HepG2 (cell line): Measurements from ENCODE around the gene SIK3. TPM values are rescaled to one million over a fixed set of nuclear protein-coding genes. Genes with fewer than 3 reads are reported as not detected.

Experiments
- ATAC-seq: fragments of 200-7000 bp; cut with Tn5 transposase; 3 replicates; pipeline ENCODE4 v1.9.1; 2020; ENCODE audit warnings: mild to moderate bottlenecking, moderate library complexity
- BruUV-seq: library from RNA; stranded (reverse); fragments of 400-500 nt; replicated peaks from 2 replicates; lab custom pipeline; 2021; lab: Mats Ljungman, UMichigan
- CTCF ChIA-PET: fragments of 300-600 bp; formaldehyde crosslinking; extraction: SDS; loops from one replicate; lab custom pipeline; 2021; ENCODE audit warnings: low total read pairs, inconsistent platforms, low intra/inter-chr PET ratio; lab: Yijun Ruan, JAX
- POLR2A ChIA-PET: fragments of 350-600 bp; sonication (Branson Sonifier 250); formaldehyde crosslinking; loops from one replicate; lab custom pipeline; 2020; ENCODE audit warnings: antibody characterized with exemption, inconsistent platforms; lab: Yijun Ruan, JAX
- DNase-seq: peaks from one replicate; pipeline ENCODE4 v3.0.0-alpha.2; 2015; ENCODE audit warnings: low spot score
- FAIRE-seq: peaks from 3 replicates; lab custom pipeline; 2011; peaks lifted over from hg19 to GRCh38; lab: Jason Lieb, UNC
- H2AFZ ChIP-seq: one replicate; pipeline ENCODE4 v1.6.1; 2011; ENCODE audit warnings: low read length, inconsistent platforms
- H3K27ac ChIP-seq: fragments of 300-600 bp; 3 replicates; pipeline ENCODE4 v1.8.0; 2011; ENCODE audit warnings: mixed run types, mild to moderate bottlenecking, mixed read lengths, low read length, inconsistent platforms; ENCODE audit not compliant: insufficient read depth; ENCODE audit errors: extremely low read length
- H3K27me3 ChIP-seq, 2 experiments: fragments of 200-600 bp in 1 of 2; 2 replicates in 1 of 2; 3 replicates in 1 of 2; pipeline versions ENCODE4 v1.6.0 to v1.8.0; 2011; ENCODE audit warnings: low read length in 2 of 2, mild to moderate bottlenecking in 2 of 2, moderate library complexity in 2 of 2, inconsistent platforms in 1 of 2; ENCODE audit not compliant: insufficient read depth in 2 of 2, control insufficient read depth in 1 of 2
- H3K36me3 ChIP-seq, 2 experiments: fragments of 200-600 bp in 1 of 2; replicated peaks in 1 of 2; 2 replicates in 1 of 2; 3 replicates in 1 of 2; pipeline versions ENCODE4 v1.5.1 to v1.8.0; 2011; ENCODE audit warnings: low read length in 2 of 2, inconsistent platforms in 1 of 2; ENCODE audit not compliant: insufficient read depth in 2 of 2, control insufficient read depth in 1 of 2
- H3K4me1 ChIP-seq: 2 replicates; pipeline ENCODE4 v1.5.1; 2012; ENCODE audit warnings: low read length, inconsistent platforms; ENCODE audit not compliant: insufficient read depth
- H3K4me2 ChIP-seq: 2 replicates; pipeline ENCODE4 v1.6.0; 2011; ENCODE audit warnings: low read depth, low read length, inconsistent platforms
- H3K4me3 ChIP-seq, 3 experiments: fragments of 200-600 bp in 1 of 3; sonication (generic), shearing (Covaris generic) in 1 of 3; replicated peaks in 1 of 3; 2 replicates each; pipeline ENCODE4 v1.5.1; 2011 to 2016; ENCODE audit warnings: low read length in 3 of 3, inconsistent platforms in 2 of 3, low read depth in 2 of 3, mild to moderate bottlenecking in 2 of 3, control low read depth in 1 of 3, mixed read lengths in 1 of 3; ENCODE audit not compliant: insufficient read depth in 1 of 3
- H3K79me2 ChIP-seq: one replicate; pipeline ENCODE4 v1.6.1; 2011; ENCODE audit warnings: low read length, inconsistent platforms; ENCODE audit not compliant: insufficient read depth
- H3K9ac ChIP-seq: 2 replicates; pipeline ENCODE4 v1.6.0; 2011; ENCODE audit warnings: mild to moderate bottlenecking, low read depth, low read length, inconsistent platforms; ENCODE audit not compliant: insufficient read depth
- H3K9me3 ChIP-seq: 2 replicates; pipeline ENCODE4 v1.5.1; 2012; ENCODE audit warnings: mild to moderate bottlenecking, low read length
- H4K20me1 ChIP-seq: 2 replicates; pipeline ENCODE4 v1.6.0; 2011; ENCODE audit warnings: inconsistent platforms, mild to moderate bottlenecking, low read length, moderate library complexity; ENCODE audit not compliant: insufficient read depth
- HMG20B ChIP-seq: conservative IDR thresholded peaks from 2 replicates; pipeline ENCODE4 v1.6.1; 2016; ENCODE audit warnings: missing genetic modification reagents, missing compliant biosample characterization
- HNRNPUL1 ChIP-seq: fragments of 200-400 bp; formaldehyde crosslinking; IDR thresholded peaks from 2 replicates; pipeline ENCODE4 v1.6.1; 2017; ENCODE audit warnings: low read depth, mild to moderate bottlenecking, low read length, moderate library complexity
- KDM3A ChIP-seq: IDR thresholded peaks from 2 replicates; pipeline ENCODE4 v1.6.1; 2018; ENCODE audit warnings: low read depth, missing compliant biosample characterization
- KDM4B ChIP-seq: sonication (generic); formaldehyde crosslinking; IDR thresholded peaks from 2 replicates; pipeline ENCODE4 v1.4.0; 2020; ENCODE audit warnings: missing genetic modification reagents
- MAZ ChIP-seq, 2 experiments: sonication (generic) in 1 of 2; formaldehyde crosslinking in 1 of 2; IDR thresholded peaks; 2 replicates each; pipeline versions ENCODE4 v1.5.0 to v1.6.1; 2012 to 2020; ENCODE audit warnings: low read depth in 2 of 2, mild to moderate bottlenecking in 2 of 2, borderline replicate concordance in 1 of 2, improper control_type of control experiment in 1 of 2, low read length in 1 of 2, missing genetic modification reagents in 1 of 2, moderate library complexity in 1 of 2
- RFXANK ChIP-seq: IDR thresholded peaks from 2 replicates; pipeline ENCODE4 v1.6.1; 2016
- SNRNP70 ChIP-seq: fragments of 200-400 bp; formaldehyde crosslinking; IDR thresholded peaks from 2 replicates; pipeline ENCODE4 v1.6.1; 2017; ENCODE audit warnings: mild to moderate bottlenecking, low read depth, low read length, moderate library complexity
- TAF1 ChIP-seq: sonication (generic); formaldehyde crosslinking; IDR thresholded peaks from 2 replicates; pipeline ENCODE4 v1.4.0; 2020; ENCODE audit warnings: missing genetic modification reagents
- ZNF138 ChIP-seq: sonication (generic); formaldehyde crosslinking; IDR thresholded peaks from 2 replicates; pipeline ENCODE4 v1.5.0; 2020; ENCODE audit warnings: mild to moderate bottlenecking, low read depth, missing genetic modification reagents
- ZNF33B ChIP-seq: sonication (generic); formaldehyde crosslinking; IDR thresholded peaks from 2 replicates; pipeline ENCODE4 v1.5.1; 2020; ENCODE audit warnings: mild to moderate bottlenecking, missing genetic modification reagents
- ZNF547 ChIP-seq: sonication (generic); formaldehyde crosslinking; IDR thresholded peaks from 2 replicates; pipeline ENCODE4 v1.5.1; 2020; ENCODE audit warnings: mild to moderate bottlenecking, missing genetic modification reagents
- ZNF570 ChIP-seq: sonication (generic); formaldehyde crosslinking; IDR thresholded peaks from 2 replicates; pipeline ENCODE4 v1.4.0; 2020; ENCODE audit warnings: mild to moderate bottlenecking, missing genetic modification reagents, borderline replicate concordance
- ZNF703 ChIP-seq: sonication (generic); formaldehyde crosslinking; IDR thresholded peaks from 2 replicates; pipeline ENCODE4 v1.5.1; 2020; ENCODE audit warnings: missing genetic modification reagents, mild to moderate bottlenecking, moderate library complexity, borderline replicate concordance
- in situ Hi-C: cut with HindIII; loops from 2 replicates; pipeline ENCODE4 v1.10.0; 2017; ENCODE audit warnings: low pct_unique_long_range_greater_than_20kb; ENCODE audit not compliant: extremely low pct_ligation_motif_present
- intact Hi-C: fragments of 100-400 bp; cut with micrococcal nuclease; formaldehyde crosslinking; loops from one replicate; pipeline ENCODE4 v1.10.0; 2022; ENCODE audit not compliant: unreplicated experiment
- polyA plus RNA-seq, 8 experiments: library from polyadenylated mRNA; depleted of rRNA in 3 of 8; stranded (reverse) in 7 of 8; unstranded in 1 of 8; fragments of >200 nt; fragmentation: Illumina TruSeq in 4 of 8; extraction: Trizol in 4 of 8; gene quantifications; 2 replicates each; pipeline versions ENCODE4 v1.2.1 to v1.2.3, GENCODE V29; 2011 to 2016; ENCODE audit warnings: low read depth in 4 of 8, missing spikeins in 1 of 8, mixed read lengths in 1 of 8; ENCODE audit not compliant: insufficient read depth in 1 of 8
- total RNA-seq, 5 experiments: library from RNA; depleted of rRNA; stranded (reverse); fragments of >200 nt; fragmentation: Illumina TruSeq; extraction: Trizol; gene quantifications; 2 replicates each; pipeline ENCODE4 v1.2.3, GENCODE V29; 2016; ENCODE audit warnings: low read depth in 1 of 5
- TF ChIP-seq, protein P1 (sequence below): sonication (generic); formaldehyde crosslinking; IDR thresholded peaks from 2 replicates; pipeline ENCODE4 v1.8.1; 2023; ENCODE audit warnings: missing genetic modification reagents, inconsistent platforms, borderline replicate concordance
- TF ChIP-seq, protein P2 (sequence below): sonication (generic); formaldehyde crosslinking; IDR thresholded peaks from 2 replicates; pipeline ENCODE4 v1.4.0; 2020; ENCODE audit warnings: missing genetic modification reagents
- TF ChIP-seq, protein P3 (sequence below): sonication (generic); formaldehyde crosslinking; IDR thresholded peaks from 2 replicates; pipeline ENCODE4 v1.4.0; 2020; ENCODE audit warnings: missing genetic modification reagents, borderline replicate concordance
- TF ChIP-seq, protein P4 (sequence below): IDR thresholded peaks from 2 replicates; pipeline ENCODE4 v1.6.1; 2012; ENCODE audit warnings: low read length, improper control_type of control experiment

The SIK3 gene
- total and polyA plus RNA-seq, 2 of the 13 experiments (the other 11 are each of a cell fraction or from before 2014, with no cell fraction given), result 5.7 to 9.8 TPM

DNA sequence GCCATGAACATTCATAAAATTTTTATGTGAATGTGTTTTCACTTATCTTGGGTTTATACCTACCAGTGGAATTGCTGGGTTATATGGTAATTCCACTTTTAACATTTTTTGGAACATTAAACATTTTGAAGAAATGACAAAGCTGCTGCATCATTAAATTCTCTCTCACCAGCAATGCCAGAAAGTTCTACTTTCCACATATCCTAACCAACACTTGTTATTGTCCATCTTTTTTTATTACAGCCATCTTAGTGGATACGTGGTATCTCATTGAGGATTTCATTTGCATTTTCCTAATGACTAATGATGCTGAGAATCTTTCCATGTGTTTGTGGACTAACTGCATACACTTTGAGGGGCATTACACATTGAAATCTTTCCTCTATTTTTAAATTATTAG is 122.6 kb downstream of the SIK3 start (continued):
- no peak for TF ChIP-seq ZNF33B

DNA sequence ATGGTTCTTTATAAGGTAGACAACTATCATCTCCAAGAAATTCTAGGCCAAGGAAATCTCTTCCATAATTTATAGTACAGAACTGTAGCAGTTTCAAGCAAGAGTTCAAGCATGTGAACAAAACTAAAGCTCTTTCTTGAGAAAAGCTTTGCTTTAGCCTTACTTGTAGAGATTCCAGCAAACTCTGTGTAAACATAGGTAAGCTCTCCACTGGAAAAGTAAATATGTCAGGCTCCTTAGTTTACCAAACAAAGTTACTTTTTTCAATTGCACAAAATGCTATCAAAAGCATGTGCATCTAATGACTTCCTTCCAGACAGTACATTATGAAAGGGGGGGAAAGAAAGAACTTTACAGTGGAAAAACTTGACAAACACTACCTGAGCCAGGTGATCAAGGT is 125.0 kb downstream of the SIK3 start:
- DNase-seq (no peak), FAIRE-seq (no peak), ATAC-seq (no peak)
- ChIA-PET POLR2A (interaction anchor here (1.4 kb wide), 1 partner anchor 125 kb away, joined by 4 read pairs; the partner anchor contains the start of gene SIK3), CTCF (no interaction called here)
- Histone ChIP-seq H3K36me3 (no peaks in the 10 kb centered on the region), H4K20me1 (0 out of 2 replicates have a peak, but pooled peaks cover 2% of the 10 kb centered on the region), H2AFZ (no peak overlapping the region), H3K27ac (no peak overlapping the region), H3K9me3 (no peaks in the 10 kb centered on the region), H3K27me3 (no peaks in the 10 kb centered on the region; a peak in 1 of 5 replicates), H3K4me3 (no peak overlapping the region), H3K4me1 (peaks cover 11% of the 10 kb centered on the region), H3K9ac (no peak overlapping the region), H3K4me2 (no peak overlapping the region), H3K79me2 (peaks cover 19% of the 10 kb centered on the region)
- in situ Hi-C loops, result no loop called here
- no TSS peak for BruUV-seq
- intact Hi-C loops, result no loop called here
- TF ChIP-seq, protein P1, sequence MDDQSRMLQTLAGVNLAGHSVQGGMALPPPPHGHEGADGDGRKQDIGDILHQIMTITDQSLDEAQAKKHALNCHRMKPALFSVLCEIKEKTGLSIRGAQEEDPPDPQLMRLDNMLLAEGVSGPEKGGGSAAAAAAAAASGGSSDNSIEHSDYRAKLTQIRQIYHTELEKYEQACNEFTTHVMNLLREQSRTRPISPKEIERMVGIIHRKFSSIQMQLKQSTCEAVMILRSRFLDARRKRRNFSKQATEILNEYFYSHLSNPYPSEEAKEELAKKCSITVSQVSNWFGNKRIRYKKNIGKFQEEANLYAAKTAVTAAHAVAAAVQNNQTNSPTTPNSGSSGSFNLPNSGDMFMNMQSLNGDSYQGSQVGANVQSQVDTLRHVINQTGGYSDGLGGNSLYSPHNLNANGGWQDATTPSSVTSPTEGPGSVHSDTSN (CRISPR knock-in tag), result no peak
- TF ChIP-seq TAF1 (CRISPR knock-in tag) (no peak), KDM4B (CRISPR knock-in tag) (no peak), SNRNP70 (no peak), HNRNPUL1 (no peak), ZNF703 (CRISPR knock-in tag) (no peak), MAZ (IDR thresholded peaks at IDR 0.05; ENCODE audit: borderline replicate concordance, low read depth, low read length) (no peak), MAZ (CRISPR knock-in tag; IDR thresholded peaks at IDR 0.05; ENCODE audit: low read depth) (no peak), HMG20B (CRISPR knock-in tag) (no peak), RFXANK (CRISPR knock-in tag) (no peak), ZNF138 (CRISPR knock-in tag) (no peak), KDM3A (CRISPR knock-in tag) (no peak), ZNF570 (CRISPR knock-in tag) (no peak), ZNF547 (CRISPR knock-in tag) (no peak)
- TF ChIP-seq, protein P2, sequence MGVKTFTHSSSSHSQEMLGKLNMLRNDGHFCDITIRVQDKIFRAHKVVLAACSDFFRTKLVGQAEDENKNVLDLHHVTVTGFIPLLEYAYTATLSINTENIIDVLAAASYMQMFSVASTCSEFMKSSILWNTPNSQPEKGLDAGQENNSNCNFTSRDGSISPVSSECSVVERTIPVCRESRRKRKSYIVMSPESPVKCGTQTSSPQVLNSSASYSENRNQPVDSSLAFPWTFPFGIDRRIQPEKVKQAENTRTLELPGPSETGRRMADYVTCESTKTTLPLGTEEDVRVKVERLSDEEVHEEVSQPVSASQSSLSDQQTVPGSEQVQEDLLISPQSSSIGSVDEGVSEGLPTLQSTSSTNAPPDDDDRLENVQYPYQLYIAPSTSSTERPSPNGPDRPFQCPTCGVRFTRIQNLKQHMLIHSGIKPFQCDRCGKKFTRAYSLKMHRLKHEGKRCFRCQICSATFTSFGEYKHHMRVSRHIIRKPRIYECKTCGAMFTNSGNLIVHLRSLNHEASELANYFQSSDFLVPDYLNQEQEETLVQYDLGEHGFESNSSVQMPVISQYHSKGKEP (CRISPR knock-in tag), result no peak
- TF ChIP-seq, protein P3, sequence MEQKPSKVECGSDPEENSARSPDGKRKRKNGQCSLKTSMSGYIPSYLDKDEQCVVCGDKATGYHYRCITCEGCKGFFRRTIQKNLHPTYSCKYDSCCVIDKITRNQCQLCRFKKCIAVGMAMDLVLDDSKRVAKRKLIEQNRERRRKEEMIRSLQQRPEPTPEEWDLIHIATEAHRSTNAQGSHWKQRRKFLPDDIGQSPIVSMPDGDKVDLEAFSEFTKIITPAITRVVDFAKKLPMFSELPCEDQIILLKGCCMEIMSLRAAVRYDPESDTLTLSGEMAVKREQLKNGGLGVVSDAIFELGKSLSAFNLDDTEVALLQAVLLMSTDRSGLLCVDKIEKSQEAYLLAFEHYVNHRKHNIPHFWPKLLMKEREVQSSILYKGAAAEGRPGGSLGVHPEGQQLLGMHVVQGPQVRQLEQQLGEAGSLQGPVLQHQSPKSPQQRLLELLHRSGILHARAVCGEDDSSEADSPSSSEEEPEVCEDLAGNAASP (CRISPR knock-in tag), result no peak
- TF ChIP-seq, protein P4, sequence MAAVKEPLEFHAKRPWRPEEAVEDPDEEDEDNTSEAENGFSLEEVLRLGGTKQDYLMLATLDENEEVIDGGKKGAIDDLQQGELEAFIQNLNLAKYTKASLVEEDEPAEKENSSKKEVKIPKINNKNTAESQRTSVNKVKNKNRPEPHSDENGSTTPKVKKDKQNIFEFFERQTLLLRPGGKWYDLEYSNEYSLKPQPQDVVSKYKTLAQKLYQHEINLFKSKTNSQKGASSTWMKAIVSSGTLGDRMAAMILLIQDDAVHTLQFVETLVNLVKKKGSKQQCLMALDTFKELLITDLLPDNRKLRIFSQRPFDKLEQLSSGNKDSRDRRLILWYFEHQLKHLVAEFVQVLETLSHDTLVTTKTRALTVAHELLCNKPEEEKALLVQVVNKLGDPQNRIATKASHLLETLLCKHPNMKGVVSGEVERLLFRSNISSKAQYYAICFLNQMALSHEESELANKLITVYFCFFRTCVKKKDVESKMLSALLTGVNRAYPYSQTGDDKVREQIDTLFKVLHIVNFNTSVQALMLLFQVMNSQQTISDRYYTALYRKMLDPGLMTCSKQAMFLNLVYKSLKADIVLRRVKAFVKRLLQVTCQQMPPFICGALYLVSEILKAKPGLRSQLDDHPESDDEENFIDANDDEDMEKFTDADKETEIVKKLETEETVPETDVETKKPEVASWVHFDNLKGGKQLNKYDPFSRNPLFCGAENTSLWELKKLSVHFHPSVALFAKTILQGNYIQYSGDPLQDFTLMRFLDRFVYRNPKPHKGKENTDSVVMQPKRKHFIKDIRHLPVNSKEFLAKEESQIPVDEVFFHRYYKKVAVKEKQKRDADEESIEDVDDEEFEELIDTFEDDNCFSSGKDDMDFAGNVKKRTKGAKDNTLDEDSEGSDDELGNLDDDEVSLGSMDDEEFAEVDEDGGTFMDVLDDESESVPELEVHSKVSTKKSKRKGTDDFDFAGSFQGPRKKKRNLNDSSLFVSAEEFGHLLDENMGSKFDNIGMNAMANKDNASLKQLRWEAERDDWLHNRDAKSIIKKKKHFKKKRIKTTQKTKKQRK, result no peak
